ENCODE data around the gene PARL.

Gene PARL, protein sequence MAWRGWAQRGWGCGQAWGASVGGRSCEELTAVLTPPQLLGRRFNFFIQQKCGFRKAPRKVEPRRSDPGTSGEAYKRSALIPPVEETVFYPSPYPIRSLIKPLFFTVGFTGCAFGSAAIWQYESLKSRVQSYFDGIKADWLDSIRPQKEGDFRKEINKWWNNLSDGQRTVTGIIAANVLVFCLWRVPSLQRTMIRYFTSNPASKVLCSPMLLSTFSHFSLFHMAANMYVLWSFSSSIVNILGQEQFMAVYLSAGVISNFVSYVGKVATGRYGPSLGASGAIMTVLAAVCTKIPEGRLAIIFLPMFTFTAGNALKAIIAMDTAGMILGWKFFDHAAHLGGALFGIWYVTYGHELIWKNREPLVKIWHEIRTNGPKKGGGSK

DNA sequence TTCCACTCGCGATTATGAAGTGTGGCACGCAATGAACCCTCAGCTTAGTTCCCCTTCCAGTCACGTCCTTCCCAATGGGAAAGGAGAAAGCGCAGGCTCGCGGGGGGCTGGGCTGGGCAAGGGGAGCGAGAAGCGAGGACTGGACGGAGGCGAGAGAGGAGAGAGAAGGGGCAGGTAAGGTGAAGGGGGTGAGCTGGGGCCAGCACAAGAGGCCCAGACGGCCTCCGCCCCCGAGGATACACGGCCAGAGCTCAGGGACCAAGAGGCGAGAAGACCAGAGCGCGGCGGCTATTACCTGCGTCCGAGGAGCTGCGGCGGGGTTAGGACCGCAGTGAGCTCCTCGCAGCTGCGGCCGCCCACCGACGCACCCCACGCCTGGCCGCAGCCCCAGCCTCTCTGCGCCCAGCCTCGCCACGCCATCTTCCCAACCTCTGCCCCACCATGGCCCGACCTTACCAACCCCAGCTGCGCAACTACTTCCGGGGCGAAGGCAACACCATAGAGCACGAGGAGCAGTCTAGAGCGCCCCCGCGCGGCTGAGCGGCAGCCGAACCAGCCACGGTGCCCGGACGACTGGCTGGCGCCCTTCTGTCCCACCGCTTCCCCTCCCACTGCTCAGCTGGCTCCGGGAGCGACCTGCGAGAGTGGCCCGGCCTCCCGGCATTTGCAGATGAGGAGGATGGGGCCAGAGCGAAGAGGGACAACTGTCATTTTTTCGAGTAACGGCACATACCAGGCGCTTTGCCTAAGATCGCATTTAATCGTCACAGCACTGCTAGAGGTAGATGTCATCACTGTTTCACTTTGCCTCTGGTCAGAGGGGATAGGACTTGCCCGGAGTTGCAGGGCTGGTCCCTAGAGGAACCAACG is at the start of gene PARL:
PARL (minus strand) TSS at position 454 of the 870 bp plus-strand sequence; CDS start at position 420, 34 bp downstream.
- Histone ChIP-seq H3K9ac (peak within 1 kb of the TSS; percentile 94), H3K9me3 (no peaks in the 10 kb centered on the region), H3K4me3 (peak within 1 kb of the TSS; percentile 93), H3K36me3 (peaks cover 18% of the 10 kb centered on the region), H3K27ac (peak within 1 kb of the TSS; percentile 92), H3K4me2 (peak within 1 kb of the TSS; percentile 93), H3K4me1 (peaks cover 51% of the 10 kb centered on the region), H4K20me1 (peaks cover 37% of the 10 kb centered on the region), H3K27me3 (no peaks in the 10 kb centered on the region)
- no peak for TF ChIP-seq Cebpa-rat (IDR thresholded peaks at IDR 0.05)

GRCh38 chr3:183933160-183933559 is 48.5 kb upstream of the PARL start:
- peaks cover 54% of the 10 kb centered on the region for H3K36me3 ChIP-seq
- TF ChIP-seq Cebpa-rat (IDR thresholded peaks at IDR 0.05) = no peak

DNA sequence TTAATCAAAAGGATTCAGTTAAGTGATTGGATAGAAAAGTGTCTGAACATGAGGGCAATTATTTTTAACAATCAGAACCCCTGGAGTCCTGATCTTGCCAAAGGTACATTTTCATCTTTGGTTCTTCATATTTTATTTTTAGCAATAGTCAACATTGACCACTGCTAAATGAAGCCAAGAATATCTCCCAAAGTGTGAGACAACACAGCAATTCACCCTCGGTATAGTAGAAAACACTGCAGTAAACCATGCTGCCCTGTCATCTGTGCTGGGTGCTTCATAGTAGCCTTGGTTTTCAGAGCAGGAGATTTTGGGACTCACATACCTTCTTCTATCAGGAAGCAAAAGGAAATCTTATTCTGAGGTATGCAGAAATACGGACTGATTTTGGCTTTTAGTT is 47.2 kb upstream of the PARL start:
- Histone ChIP-seq H3K9me3 (no peaks in the 10 kb centered on the region), H4K20me1 (no peaks in the 10 kb centered on the region), H3K36me3 (peaks cover 54% of the 10 kb centered on the region), H3K9ac (no peak overlapping the region), H3K4me2 (peak overlapping the region; percentile 73; the same call in 1 of the 2 replicates), H3K27ac (0 out of 2 replicates have a peak overlapping the region, but pooled peaks have one; percentile 60), H3K4me1 (peaks cover 19% of the 10 kb centered on the region), H3K4me3 (no peak overlapping the region), H3K27me3 (no peaks in the 10 kb centered on the region)
- no peak for TF ChIP-seq Cebpa-rat (IDR thresholded peaks at IDR 0.05)

More at GRCh38 chr3:183933160-183933559, 48.5 kb upstream of the PARL start:
- H4K20me1 ChIP-seq = no peaks in the 10 kb centered on the region
- H3K27me3 ChIP-seq = no peaks in the 10 kb centered on the region
- peaks cover 19% of the 10 kb centered on the region for H3K4me1 ChIP-seq
- no peak overlapping the region for H3K27ac ChIP-seq
- H3K9me3 ChIP-seq = no peaks in the 10 kb centered on the region
- no peak overlapping the region for H3K4me2 ChIP-seq
- no peak overlapping the region for H3K4me3 ChIP-seq
- no peak overlapping the region for H3K9ac ChIP-seq

DNA sequence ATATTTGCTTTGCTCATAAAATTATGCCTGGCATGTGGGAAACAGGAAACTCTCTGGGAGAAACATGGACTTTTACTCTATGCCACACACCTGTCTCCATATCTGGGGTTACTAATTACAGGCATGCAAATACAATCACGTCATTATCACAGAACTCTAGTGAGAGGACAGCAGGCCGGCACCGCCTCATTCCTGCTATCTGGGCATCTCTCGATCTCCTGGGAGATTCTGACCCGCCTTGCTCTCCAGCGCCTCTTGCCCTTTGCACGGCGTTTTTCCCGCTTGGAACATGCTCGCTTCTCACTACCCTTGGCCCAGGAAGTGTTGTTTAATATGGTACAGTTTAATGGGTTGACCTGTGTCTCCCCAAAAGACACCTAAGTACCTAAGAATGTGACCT is 45.4 kb upstream of the PARL start:
- H3K36me3 ChIP-seq = peaks cover 51% of the 10 kb centered on the region
- H3K4me3 ChIP-seq = no peak overlapping the region
- H3K4me1 ChIP-seq = peaks cover 19% of the 10 kb centered on the region
- H3K9me3 ChIP-seq = no peaks in the 10 kb centered on the region
- TF ChIP-seq Cebpa-rat (IDR thresholded peaks at IDR 0.05) = no peak
- peak overlapping the region; percentile 73; the same call in 1 of the 2 replicates for H3K4me2 ChIP-seq
- peak overlapping the region; percentile 60; the same call in 1 of the 2 replicates for H3K27ac ChIP-seq
- H4K20me1 ChIP-seq = no peaks in the 10 kb centered on the region
- H3K9ac ChIP-seq = no peak overlapping the region
- H3K27me3 ChIP-seq = no peaks in the 10 kb centered on the region

DNA sequence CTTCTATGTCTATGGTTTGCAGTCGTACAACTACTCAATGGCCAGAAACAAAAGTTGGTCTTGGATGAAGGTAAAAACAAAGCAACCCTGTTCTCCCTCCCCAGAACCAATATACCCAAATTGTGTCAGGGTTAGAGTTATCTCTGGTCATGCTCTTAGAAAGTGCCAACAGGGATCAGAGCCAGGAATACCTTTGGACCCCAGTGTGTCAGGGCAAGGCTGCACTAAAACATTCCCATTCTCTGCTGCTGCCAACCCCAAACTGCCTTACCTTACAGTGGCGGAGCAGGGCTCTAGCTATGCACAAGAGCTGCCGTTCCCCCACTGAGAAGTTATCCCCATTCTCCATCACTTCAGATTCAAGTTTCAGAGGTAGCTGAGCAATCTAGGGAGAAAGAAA is 42.4 kb upstream of the PARL start:
- no peak overlapping the region for H3K27ac ChIP-seq
- H3K4me3 ChIP-seq = no peak overlapping the region
- peaks cover 19% of the 10 kb centered on the region for H3K4me1 ChIP-seq
- TF ChIP-seq Cebpa-rat (IDR thresholded peaks at IDR 0.05) = no peak
- no peaks in the 10 kb centered on the region for H3K9me3 ChIP-seq
- no peak overlapping the region for H3K4me2 ChIP-seq
- no peaks in the 10 kb centered on the region for H3K27me3 ChIP-seq
- H3K36me3 ChIP-seq = peaks cover 61% of the 10 kb centered on the region
- no peaks in the 10 kb centered on the region for H4K20me1 ChIP-seq
- H3K9ac ChIP-seq = no peak overlapping the region

- H3K27me3 ChIP-seq = no peaks in the 10 kb centered on the region
- TF ChIP-seq Cebpa-rat (IDR thresholded peaks at IDR 0.05) = no peak
- no peak overlapping the region for H3K4me2 ChIP-seq
- no peak overlapping the region for H3K4me3 ChIP-seq
- peaks cover 78% of the 10 kb centered on the region for H3K36me3 ChIP-seq
- H3K9ac ChIP-seq = no peak overlapping the region
- no peaks in the 10 kb centered on the region for H4K20me1 ChIP-seq
- no peaks in the 10 kb centered on the region for H3K9me3 ChIP-seq
- H3K4me1 ChIP-seq = no peaks in the 10 kb centered on the region
- H3K27ac ChIP-seq = no peak overlapping the region
Observed at GRCh38 chr3:183924956-183925355, 40.3 kb upstream of the PARL start.

GRCh38 chr3:183924543-183924942 is 39.9 kb upstream of the PARL start:
- H3K27ac ChIP-seq = no peak overlapping the region
- no peak for TF ChIP-seq Cebpa-rat (IDR thresholded peaks at IDR 0.05)
- H3K4me1 ChIP-seq = no peaks in the 10 kb centered on the region
- no peaks in the 10 kb centered on the region for H3K27me3 ChIP-seq
- H3K4me2 ChIP-seq = no peak overlapping the region
- H3K36me3 ChIP-seq = peaks cover 82% of the 10 kb centered on the region
- H3K9me3 ChIP-seq = no peaks in the 10 kb centered on the region
- H3K9ac ChIP-seq = no peak overlapping the region
- H3K4me3 ChIP-seq = no peak overlapping the region
- H4K20me1 ChIP-seq = no peaks in the 10 kb centered on the region

DNA sequence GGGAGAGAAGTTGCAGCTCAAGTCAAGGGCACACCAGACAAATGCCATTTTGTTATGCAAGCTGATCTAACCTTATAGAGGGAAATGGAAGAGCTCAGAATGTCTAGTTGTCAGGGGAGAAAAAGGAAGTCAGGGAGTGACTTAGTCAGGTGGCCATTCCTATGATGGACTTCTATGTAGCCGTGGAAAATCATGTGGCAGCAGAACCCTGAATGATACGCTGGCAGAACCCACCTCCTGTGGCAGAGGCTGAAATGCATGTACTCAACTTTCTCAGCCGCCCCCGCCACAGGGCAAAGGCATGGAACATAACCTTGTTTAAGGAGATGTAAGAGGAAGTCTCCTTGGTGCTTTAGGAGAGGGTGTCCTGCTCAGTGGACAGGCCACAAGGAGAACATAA is 37.7 kb upstream of the PARL start:
- H3K27ac ChIP-seq = no peak overlapping the region
- H4K20me1 ChIP-seq = no peaks in the 10 kb centered on the region
- peaks cover 69% of the 10 kb centered on the region for H3K36me3 ChIP-seq
- H3K4me3 ChIP-seq = no peak overlapping the region
- no peaks in the 10 kb centered on the region for H3K9me3 ChIP-seq
- H3K4me1 ChIP-seq = no peaks in the 10 kb centered on the region
- no peak for TF ChIP-seq Cebpa-rat (IDR thresholded peaks at IDR 0.05)
- H3K4me2 ChIP-seq = no peak overlapping the region
- no peaks in the 10 kb centered on the region for H3K27me3 ChIP-seq
- no peak overlapping the region for H3K9ac ChIP-seq

DNA sequence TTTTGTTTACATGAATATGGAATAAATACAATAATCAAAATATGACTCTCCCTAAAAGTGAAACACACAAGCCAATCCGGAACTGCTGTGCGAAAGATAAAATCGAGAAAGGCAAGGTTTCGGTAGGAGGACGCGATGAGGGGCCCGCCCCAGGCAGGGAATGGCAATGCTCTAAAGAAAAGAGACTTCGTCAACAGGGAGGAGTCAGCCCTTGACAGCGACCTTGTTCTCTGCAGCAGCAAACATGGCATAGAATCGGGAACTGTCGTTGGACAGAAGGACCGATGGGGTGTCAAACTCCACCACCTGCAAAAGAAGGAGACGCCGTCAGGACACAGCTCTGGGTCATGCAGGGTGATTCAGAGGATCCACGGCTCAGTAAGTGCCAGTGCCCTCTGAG is 36.4 kb upstream of the PARL start:
- Histone ChIP-seq H3K9me3 (no peaks in the 10 kb centered on the region), H3K9ac (no peak overlapping the region), H3K27me3 (no peaks in the 10 kb centered on the region), H4K20me1 (no peaks in the 10 kb centered on the region), H3K4me3 (no peak overlapping the region), H3K4me2 (no peak overlapping the region), H3K36me3 (peaks cover 56% of the 10 kb centered on the region), H3K27ac (no peak overlapping the region), H3K4me1 (no peaks in the 10 kb centered on the region)
- no peak for TF ChIP-seq Cebpa-rat (IDR thresholded peaks at IDR 0.05)

DNA sequence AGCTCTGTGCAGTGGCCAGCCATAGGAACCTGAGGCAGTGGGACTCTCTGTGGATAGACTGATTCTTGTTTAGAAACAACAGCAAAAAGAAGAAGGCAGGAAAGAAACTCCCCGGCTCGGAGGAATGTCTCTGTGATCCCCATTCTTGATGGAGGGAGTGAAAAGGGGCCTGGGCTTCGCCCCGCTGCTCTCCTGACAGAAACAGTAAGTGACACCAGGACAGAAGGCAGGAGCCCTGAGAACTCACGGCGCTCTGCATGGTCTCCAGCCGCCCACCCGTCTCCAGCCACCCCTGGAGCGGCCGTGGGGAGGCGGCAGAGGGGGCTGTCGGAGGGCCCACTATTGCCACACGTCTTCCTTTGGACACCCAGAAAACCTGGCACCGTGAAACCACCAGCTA is 35.7 kb upstream of the PARL start:
- H3K4me2 ChIP-seq = no peak overlapping the region
- H3K4me3 ChIP-seq = no peak overlapping the region
- no peaks in the 10 kb centered on the region for H4K20me1 ChIP-seq
- TF ChIP-seq Cebpa-rat (IDR thresholded peaks at IDR 0.05) = no peak
- no peak overlapping the region for H3K9ac ChIP-seq
- no peaks in the 10 kb centered on the region for H3K4me1 ChIP-seq
- H3K27ac ChIP-seq = no peak overlapping the region
- no peaks in the 10 kb centered on the region for H3K9me3 ChIP-seq
- H3K36me3 ChIP-seq = peaks cover 53% of the 10 kb centered on the region
- H3K27me3 ChIP-seq = no peaks in the 10 kb centered on the region
